Lung (tissue), 12 donors: ENCODE results near the gene PRCD. TPM values are rescaled to one million over a fixed set of nuclear protein-coding genes. Genes with fewer than 3 reads are reported as not detected.

ENCODE experiments used
- ATAC-seq: fragments of 200-7000 bp; cut with Tn5 transposase; one replicate; pipeline ENCODE4 v1.9.1; 2020; ENCODE audit warnings: moderate number of reproducible peaks; ENCODE audit not compliant: insufficient read depth, low FRiP score
- DNase-seq, 3 donors: peaks; one replicate each; pipeline ENCODE4 v3.0.0-alpha.2; 2013 to 2017
- H3K27ac ChIP-seq, 2 donors: one replicate each; pipeline ENCODE4 v1.5.1; 2013; ENCODE audit warnings: mild to moderate bottlenecking in 2 of 2, moderate library complexity in 2 of 2, control low read depth in 1 of 2, inconsistent platforms in 1 of 2, low read depth in 1 of 2, low read length in 1 of 2
- H3K27me3 ChIP-seq, 3 donors: one replicate each; pipeline ENCODE4 v1.5.1; 2013; ENCODE audit warnings: low read length in 2 of 3; ENCODE audit not compliant: control insufficient read depth in 3 of 3, insufficient read depth in 3 of 3
- H3K36me3 ChIP-seq, 4 donors: one replicate each; pipeline ENCODE4 v1.5.1; 2013; ENCODE audit warnings: low read length in 4 of 4, mild to moderate bottlenecking in 1 of 4, moderate library complexity in 1 of 4; ENCODE audit not compliant: control insufficient read depth in 4 of 4, insufficient read depth in 4 of 4
- H3K4me1 ChIP-seq, 5 donors: one replicate each; pipeline ENCODE4 v1.5.1; 2013; ENCODE audit warnings: low read length in 5 of 5, mild to moderate bottlenecking in 2 of 5, moderate library complexity in 1 of 5; ENCODE audit not compliant: control insufficient read depth in 5 of 5, insufficient read depth in 5 of 5
- H3K4me3 ChIP-seq: one replicate; pipeline ENCODE4 v1.5.1; 2013; ENCODE audit warnings: mild to moderate bottlenecking, control low read depth, moderate library complexity
- H3K9ac ChIP-seq, 2 donors: one replicate each; pipeline ENCODE4 v1.5.1; 2013; ENCODE audit warnings: low read length in 2 of 2, control low read depth in 1 of 2; ENCODE audit not compliant: insufficient read depth in 1 of 2
- H3K9me3 ChIP-seq, 4 donors: one replicate each; pipeline ENCODE4 v1.5.1; 2013; ENCODE audit warnings: low read length in 3 of 4, mild to moderate bottlenecking in 1 of 4, moderate library complexity in 1 of 4; ENCODE audit not compliant: control insufficient read depth in 4 of 4, insufficient read depth in 3 of 4
- WGBS, 2 donors: extraction: QIAGEN DNeasy Blood & Tissue Kit; methylation state at CpG; one replicate each; pipeline ENCODE4 v1.1.7; 2013; 5-methylcytosine and 5-hydroxymethylcytosine counted together
- polyA plus RNA-seq, 2 donors: library from polyadenylated mRNA; stranded (reverse); fragments of 200-250 nt; gene quantifications; one replicate each; pipeline ENCODE4 v1.2.1, GENCODE V29; 2013
- total RNA-seq, 2 donors: library from RNA; depleted of rRNA in 1 of 2; stranded (reverse); fragments of >200 nt in 1 of 2; gene quantifications; one replicate each; pipeline ENCODE4 v1.2.1, GENCODE V29; 2014 to 2021
- TF ChIP-seq, protein P1 (sequence below): IDR thresholded peaks from 2 replicates; pipeline ENCODE4 v1.5.1; 2012; ENCODE audit warnings: mild to moderate bottlenecking; ENCODE audit errors: control extremely low read depth, extremely low read depth
- donor health status: control.
- donor health status: control.
- donor health status: Bipolar disorder and iron deficiency.
- donor health status: healthy.
- donor health status: DM: yes; HTN: yes; CAD: no.

PRCD gene
- total and polyA plus RNA-seq, 4 donors, result 2.0 to 11.3 (median 5.6) TPM

DNA sequence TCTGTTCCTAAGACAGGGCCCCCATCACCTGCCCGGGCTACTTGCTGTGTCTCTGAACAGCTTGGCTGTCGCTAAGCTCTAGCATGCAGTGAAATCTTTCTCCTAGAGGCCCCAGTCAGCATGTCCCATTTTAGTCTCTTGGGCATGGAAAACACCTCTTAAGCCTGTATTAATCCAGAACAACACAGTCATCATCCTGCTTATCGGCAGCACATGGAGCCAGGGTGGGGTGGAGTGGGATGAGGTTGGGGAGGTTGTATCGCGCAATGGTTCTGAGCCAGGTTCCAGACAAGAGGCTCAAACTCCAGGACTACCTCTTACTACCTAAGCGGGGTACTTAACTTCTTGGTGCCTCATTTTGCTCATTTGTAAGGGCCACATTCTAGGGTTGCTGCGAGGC, 38.0 kb downstream of the PRCD start:
- H3K27me3 ChIP-seq, result peaks cover 0 to 2% (median 0%) of the 10 kb centered on the region in 3 donors
- H3K27ac ChIP-seq, result no peak overlapping the region
- 86 to 92% methylated on average over 7 of the region's 7 CpGs for WGBS, 2 donors
- no peak overlapping the region for H3K9ac ChIP-seq
- no peak overlapping the region for H3K4me3 ChIP-seq
- TF ChIP-seq, protein P1, sequence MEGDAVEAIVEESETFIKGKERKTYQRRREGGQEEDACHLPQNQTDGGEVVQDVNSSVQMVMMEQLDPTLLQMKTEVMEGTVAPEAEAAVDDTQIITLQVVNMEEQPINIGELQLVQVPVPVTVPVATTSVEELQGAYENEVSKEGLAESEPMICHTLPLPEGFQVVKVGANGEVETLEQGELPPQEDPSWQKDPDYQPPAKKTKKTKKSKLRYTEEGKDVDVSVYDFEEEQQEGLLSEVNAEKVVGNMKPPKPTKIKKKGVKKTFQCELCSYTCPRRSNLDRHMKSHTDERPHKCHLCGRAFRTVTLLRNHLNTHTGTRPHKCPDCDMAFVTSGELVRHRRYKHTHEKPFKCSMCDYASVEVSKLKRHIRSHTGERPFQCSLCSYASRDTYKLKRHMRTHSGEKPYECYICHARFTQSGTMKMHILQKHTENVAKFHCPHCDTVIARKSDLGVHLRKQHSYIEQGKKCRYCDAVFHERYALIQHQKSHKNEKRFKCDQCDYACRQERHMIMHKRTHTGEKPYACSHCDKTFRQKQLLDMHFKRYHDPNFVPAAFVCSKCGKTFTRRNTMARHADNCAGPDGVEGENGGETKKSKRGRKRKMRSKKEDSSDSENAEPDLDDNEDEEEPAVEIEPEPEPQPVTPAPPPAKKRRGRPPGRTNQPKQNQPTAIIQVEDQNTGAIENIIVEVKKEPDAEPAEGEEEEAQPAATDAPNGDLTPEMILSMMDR, result no peak
- no peak for DNase-seq
- no peaks in the 10 kb centered on the region for H3K9me3 ChIP-seq
- H3K4me1 ChIP-seq, result no peaks in the 10 kb centered on the region
- peaks cover 0 to 5% (median 0%) of the 10 kb centered on the region in 4 donors for H3K36me3 ChIP-seq
- ATAC-seq, result no peak

GRCh38 chr17:76578376-76578775, 38.5 kb downstream of the PRCD start:
- no peak for DNase-seq
- TF ChIP-seq, protein P1, result no peak
- Histone ChIP-seq H3K27me3 (peaks cover 0 to 2% (median 0%) of the 10 kb centered on the region in 3 donors), H3K9ac (no peak overlapping the region), H3K36me3 (peaks cover 0 to 2% (median 0%) of the 10 kb centered on the region in 4 donors), H3K4me1 (no peaks in the 10 kb centered on the region), H3K27ac (no peak overlapping the region), H3K4me3 (no peak overlapping the region), H3K9me3 (no peaks in the 10 kb centered on the region)
- whole genome bisulfite sequencing, 2 donors, result 67 to 90% methylated on average over 5 of the region's 5 CpGs
- ATAC-seq, result no peak

DNA sequence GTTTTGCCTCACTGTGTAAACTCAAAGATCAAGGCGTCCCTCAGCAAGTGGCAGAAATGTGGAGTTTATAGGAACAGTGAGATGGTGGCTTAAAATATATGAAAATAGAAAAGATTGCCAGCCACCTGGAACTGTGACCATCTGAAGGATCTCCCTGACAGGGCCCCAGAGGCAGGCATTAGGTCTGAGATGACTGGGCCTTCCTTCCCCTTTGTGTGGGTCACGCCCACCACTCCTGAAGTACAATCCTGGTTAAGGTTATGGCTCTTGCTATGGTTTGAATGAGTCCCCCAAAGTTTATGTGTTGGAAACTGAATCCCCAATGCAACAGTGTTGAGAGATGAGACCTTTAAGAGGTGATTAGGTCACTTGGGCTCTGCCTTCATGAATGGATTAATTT, 39.4 kb downstream of the PRCD start:
- no peak for DNase-seq
- 68 to 84% methylated on average over 2 of the region's 2 CpGs for WGBS, 2 donors
- peaks cover 0 to 7% (median 2%) of the 10 kb centered on the region in 3 donors for H3K27me3 ChIP-seq
- TF ChIP-seq, protein P1, result no peak
- ATAC-seq, result no peak
- no peaks in the 10 kb centered on the region for H3K9me3 ChIP-seq
- no peak overlapping the region for H3K27ac ChIP-seq
- H3K4me3 ChIP-seq, result no peak overlapping the region
- H3K36me3 ChIP-seq, result peaks cover 0 to 2% (median 0%) of the 10 kb centered on the region in 4 donors
- no peaks in the 10 kb centered on the region for H3K4me1 ChIP-seq
- H3K9ac ChIP-seq, result no peak overlapping the region

DNA sequence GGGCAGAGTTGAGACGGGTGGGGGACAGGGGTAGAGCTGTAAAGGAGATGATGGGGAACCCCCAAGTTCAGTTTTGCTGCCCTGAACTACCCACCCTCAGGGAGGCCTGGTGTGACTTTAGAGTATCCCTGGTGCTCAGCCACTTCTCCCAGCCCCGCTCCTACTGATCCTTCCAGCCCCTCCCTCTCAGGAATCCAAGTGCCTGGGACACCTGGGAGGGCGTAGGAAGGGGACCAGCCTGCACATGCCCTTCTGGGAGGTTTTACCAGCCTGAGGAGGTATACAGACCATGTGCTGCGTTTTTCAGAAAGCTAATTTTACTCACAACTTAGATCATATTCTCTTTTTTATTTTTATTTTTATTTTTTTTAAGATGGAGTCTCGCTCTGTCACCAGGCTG, 41.7 kb downstream of the PRCD start:
- 92 to 96% methylated on average over 5 of the region's 5 CpGs for WGBS, 2 donors
- no peak for ATAC-seq
- TF ChIP-seq, protein P1, result no peak
- Histone ChIP-seq H3K9me3 (no peaks in the 10 kb centered on the region), H3K27ac (no peak overlapping the region), H3K9ac (no peak overlapping the region), H3K4me3 (no peak overlapping the region), H3K27me3 (peaks cover 0 to 20% (median 12%) of the 10 kb centered on the region in 3 donors), H3K4me1 (peaks cover 0 to 6% (median 3%) of the 10 kb centered on the region in 5 donors), H3K36me3 (no peaks in the 10 kb centered on the region)
- no peak for DNase-seq
